T-cell (primary cell): ENCODE data around the gene SGCA. TPM values are rescaled to one million over a fixed set of nuclear protein-coding genes. Genes with fewer than 3 reads are reported as not detected.

Source experiments
- ATAC-seq, 4 experiments: fragments of 200-7000 bp in 3 of 4; fragments of 150-1000 bp in 1 of 4; cut with Tn5 transposase; replicated peaks in 1 of 4; 1 replicate in 3 of 4; 2 replicates in 1 of 4; pipeline ENCODE4 v1.10.0; 2021; ENCODE audit warnings: moderate library complexity in 3 of 4, mild to moderate bottlenecking in 2 of 4, moderate number of reproducible peaks in 1 of 4
- CTCF ChIA-PET, 2 donors: fragments of 300-600 bp; sonication (Branson Sonifier 250); formaldehyde crosslinking; loops; one replicate each; lab custom pipeline; 2022; ENCODE audit warnings: antibody characterized with exemption in 2 of 2; lab: Charles Lee
- POLR2A ChIA-PET, 2 donors: fragments of 300-600 bp; sonication (Branson Sonifier 250); formaldehyde crosslinking; loops; one replicate each; lab custom pipeline; 2022; ENCODE audit warnings: antibody characterized with exemption in 2 of 2; lab: Charles Lee
- DNase-seq, 35 experiments: peaks; one replicate each; pipeline versions ENCODE4 v3.0.0 to v3.0.0-alpha.2; 2013 to 2023
- H3K27ac ChIP-seq: one replicate; pipeline ENCODE4 v1.5.1; 2013; ENCODE audit warnings: low read length
- H3K27me3 ChIP-seq, 2 experiments: replicated peaks in 1 of 2; 1 replicate in 1 of 2; 2 replicates in 1 of 2; pipeline versions ENCODE4 v1.6.1 to v1.7.0; 2013; ENCODE audit warnings: low read length in 1 of 2, mixed read lengths in 1 of 2; ENCODE audit not compliant: control insufficient read depth in 2 of 2, insufficient read depth in 2 of 2; ENCODE audit errors: extremely low read depth in 1 of 2
- H3K36me3 ChIP-seq, 2 donors: 1 replicate in 1 of 2; 2 replicates in 1 of 2; pipeline versions ENCODE4 v1.6.1 to v1.7.0; 2013; ENCODE audit warnings: low read length in 1 of 2; ENCODE audit not compliant: control insufficient read depth in 2 of 2, insufficient read depth in 1 of 2; ENCODE audit errors: extremely low read depth in 1 of 2
- H3K4me1 ChIP-seq, 2 experiments: 1 replicate in 1 of 2; 2 replicates in 1 of 2; pipeline versions ENCODE4 v1.6.1 to v1.7.0; 2013; ENCODE audit warnings: low read length in 2 of 2, mixed read lengths in 1 of 2; ENCODE audit not compliant: insufficient read depth in 2 of 2, control insufficient read depth in 1 of 2; ENCODE audit errors: extremely low read depth in 1 of 2
- H3K4me3 ChIP-seq, 2 donors: 1 replicate in 1 of 2; 2 replicates in 1 of 2; pipeline versions ENCODE4 v1.5.1 to v1.7.0; 2013; ENCODE audit warnings: mild to moderate bottlenecking in 2 of 2, low read length in 1 of 2, moderate library complexity in 1 of 2; ENCODE audit not compliant: control insufficient read depth in 1 of 2; ENCODE audit errors: extremely low read depth in 1 of 2
- H3K9me3 ChIP-seq: 2 replicates; pipeline ENCODE4 v1.7.0; 2013
- H3K27ac Mint-ChIP-seq, 2 donors: one replicate each; pipeline ENCODE4 v1.8.0; 2020 to 2021; ENCODE audit warnings: mild to moderate bottlenecking in 2 of 2, mixed read lengths in 2 of 2
- H3K27me3 Mint-ChIP-seq, 2 donors: one replicate each; pipeline ENCODE4 v1.8.0; 2021 to 2022; ENCODE audit warnings: mixed read lengths in 2 of 2
- H3K36me3 Mint-ChIP-seq: one replicate; pipeline ENCODE4 v1.8.0; 2021; ENCODE audit warnings: mixed read lengths
- H3K4me1 Mint-ChIP-seq, 3 donors: one replicate each; pipeline ENCODE4 v1.8.0; 2020 to 2022; ENCODE audit warnings: mixed read lengths in 3 of 3, mild to moderate bottlenecking in 1 of 3
- H3K4me3 Mint-ChIP-seq, 3 donors: one replicate each; pipeline ENCODE4 v1.8.0; 2020 to 2022; ENCODE audit warnings: mild to moderate bottlenecking in 3 of 3, mixed read lengths in 3 of 3, moderate library complexity in 3 of 3
- H3K9me3 Mint-ChIP-seq, 3 donors: one replicate each; pipeline ENCODE4 v1.8.0; 2020 to 2022; ENCODE audit warnings: mixed read lengths in 3 of 3
- WGBS: methylation state at CpG from one replicate; pipeline ENCODE4 v1.1.5; 2013; ENCODE audit warnings: missing lambda C conversion rate; ENCODE audit not compliant: insufficient coverage; 5-methylcytosine and 5-hydroxymethylcytosine counted together
- total RNA-seq, 35 experiments: library from RNA in 6 of 35; stranded (reverse) in 6 of 35; fragments of 120-200 nt in 1 of 35; gene quantifications; one replicate each; pipeline versions ENCODE4 v1.2.1 to v1.2.4 and lab custom pipeline; 2013 to 2026

SGCA gene
- total RNA-seq, 5 donors from 2014 or later (not counting 1 experiment from before 2014, with no cell fraction given), result 0.33 TPM; not detected in 4

GRCh38 chr17:50209472-50210239 is 43.9 kb downstream of the SGCA start:
- H3K4me1 Mint-ChIP-seq, result peaks cover 9 to 18% (median 10%) of the 10 kb centered on the region in 3 donors
- Histone ChIP-seq H3K27me3 (peaks cover 0 to 64% of the 10 kb centered on the region in 2 experiments), H3K36me3 (no peaks in the 10 kb centered on the region), H3K4me3 (no peak overlapping the region), H3K27ac (no peak overlapping the region), H3K9me3 (no peaks in the 10 kb centered on the region), H3K4me1 (peaks cover 10% of the 10 kb centered on the region in 2 experiments)
- ATAC-seq, result no peak
- 78% methylated on average over 10 of the region's 16 CpGs for WGBS
- peaks cover 47 to 61% of the 10 kb centered on the region in 2 donors for H3K27me3 Mint-ChIP-seq
- DNase-seq, result no peak
- H3K36me3 Mint-ChIP-seq, result no peaks in the 10 kb centered on the region
- POLR2A ChIA-PET, result no interaction called here
- H3K27ac Mint-ChIP-seq, result peak overlapping the region in 1 of 2 donors; percentile 39
- CTCF ChIA-PET, result no interaction called here
- H3K4me3 Mint-ChIP-seq, result no peak overlapping the region
- H3K9me3 Mint-ChIP-seq, result no peaks in the 10 kb centered on the region

- POLR2A ChIA-PET, result no interaction called here
- ATAC-seq (no peak), DNase-seq (no peak)
- no peak overlapping the region for H3K4me3 Mint-ChIP-seq
- CTCF ChIA-PET, result no interaction called here
- WGBS, result 87% methylated on average over 12 of the region's 26 CpGs
- Histone ChIP-seq H3K9me3 (no peaks in the 10 kb centered on the region), H3K36me3 (no peaks in the 10 kb centered on the region), H3K4me3 (no peak overlapping the region), H3K27ac (no peak overlapping the region), H3K27me3 (peaks cover 0 to 56% of the 10 kb centered on the region in 2 experiments), H3K4me1 (peaks cover 10% of the 10 kb centered on the region in 2 experiments)
- peaks cover 9 to 18% (median 10%) of the 10 kb centered on the region in 3 donors for H3K4me1 Mint-ChIP-seq
- H3K27me3 Mint-ChIP-seq, result peaks cover 39 to 53% of the 10 kb centered on the region in 2 donors
- no peak overlapping the region for H3K27ac Mint-ChIP-seq
- no peaks in the 10 kb centered on the region for H3K9me3 Mint-ChIP-seq
- no peaks in the 10 kb centered on the region for H3K36me3 Mint-ChIP-seq
These were observed 44.7 kb downstream of the SGCA start for GRCh38 chr17:50210240-50211225.

GRCh38 chr17:50211249-50212120 is 45.7 kb downstream of the SGCA start:
- Mint-ChIP-seq H3K4me1 (peaks cover 9 to 18% (median 10%) of the 10 kb centered on the region in 3 donors), H3K36me3 (no peaks in the 10 kb centered on the region), H3K9me3 (no peaks in the 10 kb centered on the region), H3K27me3 (peaks cover 31 to 45% of the 10 kb centered on the region in 2 donors), H3K4me3 (no peak overlapping the region), H3K27ac (no peak overlapping the region)
- DNase-seq (no peak), ATAC-seq (no peak)
- Histone ChIP-seq H3K4me3 (no peak overlapping the region), H3K36me3 (no peaks in the 10 kb centered on the region), H3K4me1 (peaks cover 10% of the 10 kb centered on the region in 2 experiments), H3K27me3 (peaks cover 0 to 47% of the 10 kb centered on the region in 2 experiments), H3K9me3 (no peaks in the 10 kb centered on the region), H3K27ac (no peak overlapping the region)
- WGBS, result 74% methylated on average over 9 of the region's 9 CpGs
- ChIA-PET CTCF (interaction anchor here in 1 of 2 donors (2.0 kb wide), 1 partner anchor 11 kb away, joined by 8 read pairs; the partner anchor contains the start of gene COL1A1), POLR2A (no interaction called here)

GRCh38 chr17:50212121-50212843 is 46.5 kb downstream of the SGCA start:
- peaks cover 24 to 38% of the 10 kb centered on the region in 2 donors for H3K27me3 Mint-ChIP-seq
- H3K27ac Mint-ChIP-seq, result no peak overlapping the region

More at GRCh38 chr17:50212121-50212843, 46.5 kb downstream of the SGCA start:
- peaks cover 3 to 12% (median 5%) of the 10 kb centered on the region in 3 donors for H3K4me1 Mint-ChIP-seq
- DNase-seq, result no peak
- Histone ChIP-seq H3K4me3 (no peak overlapping the region), H3K9me3 (no peaks in the 10 kb centered on the region), H3K27me3 (peaks cover 0 to 40% of the 10 kb centered on the region in 2 experiments), H3K36me3 (no peaks in the 10 kb centered on the region), H3K4me1 (peaks cover 6 to 10% of the 10 kb centered on the region in 2 experiments), H3K27ac (no peak overlapping the region)
- no peak for ATAC-seq
- no peaks in the 10 kb centered on the region for H3K36me3 Mint-ChIP-seq
- WGBS, result 75% methylated on average over 7 of the region's 15 CpGs
- ChIA-PET POLR2A (interaction anchor here (0.5 kb wide), 2 partner anchors 20 to 100 kb away, joined by 4 to 7 read pairs; no protein-coding TSS in a partner anchor), CTCF (interaction anchor here (0.5 to 2.0 kb wide), 4 partner anchors 10 to 274 kb away, joined by 4 to 9 read pairs (median 6); partner anchors contain the start of gene COL1A1 (in 1 of the 2))
- no peaks in the 10 kb centered on the region for H3K9me3 Mint-ChIP-seq
- no peak overlapping the region for H3K4me3 Mint-ChIP-seq
